ENCODE data around the gene ZFYVE27. TPM values are rescaled to one million over a fixed set of nuclear protein-coding genes. Genes with fewer than 3 reads are reported as not detected.
A peak's percentile ranks its signal among the peaks of the same experiment; 100 is the strongest.

ZFYVE27 gene
- polyA plus RNA-seq, 3 donors: 6.2 to 31.1 (median 9.7) TPM

DNA sequence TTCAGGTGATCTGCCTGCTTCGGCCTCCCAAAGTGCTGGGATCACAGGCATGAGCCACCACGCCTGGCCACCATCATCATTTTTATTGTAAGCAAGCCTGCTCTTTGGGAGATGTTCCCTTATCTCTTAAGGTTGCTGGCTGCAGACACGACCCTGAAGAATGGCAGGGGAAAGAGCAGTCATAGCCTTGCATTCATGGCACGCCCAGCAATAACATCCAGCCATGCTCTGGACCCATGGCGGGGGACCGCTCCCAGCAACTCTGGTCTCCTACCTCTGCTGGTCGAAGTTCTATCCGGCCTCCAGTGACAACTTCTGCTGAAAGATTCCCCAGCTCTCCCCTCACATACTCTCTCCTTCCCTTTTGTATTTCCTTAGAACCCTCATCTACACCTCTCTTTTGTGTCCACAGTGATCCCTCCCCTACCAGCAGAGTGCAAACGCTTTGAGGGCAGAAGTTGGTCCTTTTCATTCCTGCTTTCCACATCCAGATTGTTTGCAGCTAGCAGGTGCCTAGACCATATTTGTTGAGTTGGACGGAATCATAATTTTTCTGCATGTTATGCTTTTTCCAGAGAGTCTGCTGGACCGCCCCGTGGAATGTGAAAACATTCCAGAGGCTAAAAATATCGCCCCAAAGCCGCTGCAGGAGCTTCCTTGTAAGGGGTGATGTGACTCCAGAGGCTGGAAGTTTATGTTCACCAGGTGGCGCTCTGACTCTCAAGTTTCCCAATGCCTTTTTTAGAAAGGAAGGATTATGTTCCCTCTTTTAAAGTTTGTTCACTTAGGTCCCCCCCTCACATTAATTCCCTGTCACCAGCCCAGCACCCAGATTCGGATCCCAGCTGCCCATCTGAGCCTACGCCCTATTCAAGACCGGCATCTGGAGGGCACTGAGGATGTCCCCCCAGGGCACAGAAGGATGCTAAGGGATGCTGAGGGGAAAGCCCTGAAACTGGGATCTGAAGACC lies 27.7 kb upstream of the ZFYVE27 start:
- Histone ChIP-seq H3K27ac (ENCODE audit: low read depth in 1 of 2, low read length in 2 of 2) (no peak overlapping the region), H3K79me2 (ENCODE audit: insufficient read depth, low read length) (no peaks in the 10 kb centered on the region), H3K9me3 (replicated peaks in 1 of 2; ENCODE audit: control insufficient read depth in 1 of 2, insufficient read depth in 1 of 2, low read length in 2 of 2) (no peaks in the 10 kb centered on the region), H3K4me1 (ENCODE audit: control insufficient read depth in 1 of 2, insufficient read depth in 2 of 2, low read length in 2 of 2) (peaks cover 23 to 26% of the 10 kb centered on the region in 2 donors), H3K36me3 (replicated peaks in 1 of 2; ENCODE audit: control insufficient read depth in 1 of 2, insufficient read depth in 2 of 2, low read length in 2 of 2) (no peaks in the 10 kb centered on the region), H3K4me3 (replicated peaks in 1 of 3; ENCODE audit: low read depth in 2 of 3, low read length in 3 of 3) (no peak overlapping the region), H3K27me3 (ENCODE audit: control insufficient read depth in 2 of 2, insufficient read depth in 2 of 2, low read length in 2 of 2) (no peaks in the 10 kb centered on the region), H3K9ac (ENCODE audit: insufficient read depth, low read length, poor library complexity, severe bottlenecking) (no peak overlapping the region), H2AFZ (ENCODE audit: insufficient read depth, low read depth, low read length, poor library complexity, severe bottlenecking) (no peak overlapping the region), H4K20me1 (ENCODE audit: insufficient read depth, low read length) (no peaks in the 10 kb centered on the region), H3K4me2 (replicated peaks; ENCODE audit: extremely low read depth, low read length, poor library complexity, severe bottlenecking) (no peak overlapping the region)
- peaks cover 2 to 15% (median 3%) of the 10 kb centered on the region in 3 donors for H3K27me3 Mint-ChIP-seq (ENCODE audit: low read depth in 3 of 3)
- H3K4me1 Mint-ChIP-seq: peaks cover 24% of the 10 kb centered on the region
- WGBS (ENCODE audit: insufficient coverage): 52% methylated on average over 13 of the region's 18 CpGs
- H3K9me3 Mint-ChIP-seq: peaks cover 0 to 2% (median 0%) of the 10 kb centered on the region in 7 donors
- peak; percentile 40 to 66 (median 64) for DNase-seq
- H3K27ac Mint-ChIP-seq: no peak overlapping the region
- TF ChIP-seq, protein P1, sequence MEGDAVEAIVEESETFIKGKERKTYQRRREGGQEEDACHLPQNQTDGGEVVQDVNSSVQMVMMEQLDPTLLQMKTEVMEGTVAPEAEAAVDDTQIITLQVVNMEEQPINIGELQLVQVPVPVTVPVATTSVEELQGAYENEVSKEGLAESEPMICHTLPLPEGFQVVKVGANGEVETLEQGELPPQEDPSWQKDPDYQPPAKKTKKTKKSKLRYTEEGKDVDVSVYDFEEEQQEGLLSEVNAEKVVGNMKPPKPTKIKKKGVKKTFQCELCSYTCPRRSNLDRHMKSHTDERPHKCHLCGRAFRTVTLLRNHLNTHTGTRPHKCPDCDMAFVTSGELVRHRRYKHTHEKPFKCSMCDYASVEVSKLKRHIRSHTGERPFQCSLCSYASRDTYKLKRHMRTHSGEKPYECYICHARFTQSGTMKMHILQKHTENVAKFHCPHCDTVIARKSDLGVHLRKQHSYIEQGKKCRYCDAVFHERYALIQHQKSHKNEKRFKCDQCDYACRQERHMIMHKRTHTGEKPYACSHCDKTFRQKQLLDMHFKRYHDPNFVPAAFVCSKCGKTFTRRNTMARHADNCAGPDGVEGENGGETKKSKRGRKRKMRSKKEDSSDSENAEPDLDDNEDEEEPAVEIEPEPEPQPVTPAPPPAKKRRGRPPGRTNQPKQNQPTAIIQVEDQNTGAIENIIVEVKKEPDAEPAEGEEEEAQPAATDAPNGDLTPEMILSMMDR (IDR thresholded peaks at IDR 0.05): peak; percentile 78
- peaks cover 0 to 3% of the 10 kb centered on the region in 2 donors for H3K36me3 Mint-ChIP-seq
- H3K4me3 Mint-ChIP-seq: peak overlapping the region in 1 of 2 donors; percentile 57
- intact Hi-C loops (cut with micrococcal nuclease): loop anchor here (1.0 to 2.0 kb wide), 2 partner anchors 22 kb away; no protein-coding TSS in a partner anchor
